ENCODE data around the gene CRB2. TPM values are rescaled to one million over a fixed set of nuclear protein-coding genes. Genes with fewer than 3 reads are reported as not detected.

Gene CRB2
- total RNA-seq, 2 donors from 2014 or later: under 0.01 to 1.3 TPM

GRCh38 chr9:123383512-123384170 lies 27.6 kb downstream of the CRB2 start:
- ATAC-seq (no peak), DNase-seq (no peak)
- Histone ChIP-seq H3K27ac (no peak overlapping the region), H3K36me3 (replicated peaks in 1 of 2; ENCODE audit: insufficient read depth in 1 of 2, low read depth in 2 of 2) (no peaks in the 10 kb centered on the region), H3K4me1 (no peaks in the 10 kb centered on the region), H3K4me3 (no peak overlapping the region), H3K9me3 (no peaks in the 10 kb centered on the region), H3K27me3 (no peaks in the 10 kb centered on the region)
- TF ChIP-seq CTCF (IDR thresholded peaks at IDR 0.05) (no peak), POLR2A (IDR thresholded peaks at IDR 0.05) (no peak)
- 87 to 92% methylated on average over 17 to 27 of the region's 27 CpGs for WGBS, 2 donors
- intact Hi-C loops (cut with DNase I): no loop called here

- 75 to 85% methylated on average over 13 to 14 of the region's 14 CpGs for WGBS, 2 donors
- no peak for DNase-seq
- no peak for ATAC-seq
- H3K9me3 ChIP-seq: no peaks in the 10 kb centered on the region
- H3K27ac ChIP-seq: no peak overlapping the region
- no peak overlapping the region for H3K4me3 ChIP-seq
- no peaks in the 10 kb centered on the region for H3K36me3 ChIP-seq (replicated peaks in 1 of 2; ENCODE audit: insufficient read depth in 1 of 2, low read depth in 2 of 2)
- H3K27me3 ChIP-seq: no peaks in the 10 kb centered on the region
- no peaks in the 10 kb centered on the region for H3K4me1 ChIP-seq
- TF ChIP-seq POLR2A (IDR thresholded peaks at IDR 0.05) (no peak), CTCF (IDR thresholded peaks at IDR 0.05) (no peak)
- intact Hi-C loops (cut with DNase I): no loop called here
These were observed 31.7 kb downstream of the CRB2 start for GRCh38 chr9:123387686-123388085.

- no peak for DNase-seq
These were observed 33.1 kb downstream of the CRB2 start for GRCh38 chr9:123389070-123389469.

GRCh38 chr9:123389698-123390097 lies 33.7 kb downstream of the CRB2 start:
- no peak for ATAC-seq

More at GRCh38 chr9:123389070-123389469, 33.1 kb downstream of the CRB2 start:
- Histone ChIP-seq H3K27me3 (no peaks in the 10 kb centered on the region), H3K4me1 (no peaks in the 10 kb centered on the region), H3K27ac (no peak overlapping the region), H3K9me3 (no peaks in the 10 kb centered on the region), H3K4me3 (no peak overlapping the region), H3K36me3 (replicated peaks in 1 of 2; ENCODE audit: insufficient read depth in 1 of 2, low read depth in 2 of 2) (no peaks in the 10 kb centered on the region)
- WGBS, 2 donors: 79 to 88% methylated on average over 7 to 10 of the region's 10 CpGs
- intact Hi-C loops (cut with DNase I): no loop called here
- TF ChIP-seq POLR2A (IDR thresholded peaks at IDR 0.05) (no peak), CTCF (IDR thresholded peaks at IDR 0.05) (no peak)
- ATAC-seq: no peak

More at GRCh38 chr9:123389698-123390097, 33.7 kb downstream of the CRB2 start:
- Histone ChIP-seq H3K4me1 (no peaks in the 10 kb centered on the region), H3K27me3 (no peaks in the 10 kb centered on the region), H3K27ac (no peak overlapping the region), H3K4me3 (no peak overlapping the region), H3K9me3 (no peaks in the 10 kb centered on the region), H3K36me3 (replicated peaks in 1 of 2; ENCODE audit: insufficient read depth in 1 of 2, low read depth in 2 of 2) (no peaks in the 10 kb centered on the region)
- TF ChIP-seq POLR2A (IDR thresholded peaks at IDR 0.05) (no peak), CTCF (IDR thresholded peaks at IDR 0.05) (no peak)
- no peak for DNase-seq
- intact Hi-C loops (cut with DNase I): no loop called here
- WGBS, 2 donors: 75 to 87% methylated on average over 9 to 12 of the region's 12 CpGs

All from body of pancreas (tissue), 4 donors.